Urinary bladder (tissue), 4 donors: Measurements from ENCODE around the gene ORC1. TPM values are rescaled to one million over a fixed set of nuclear protein-coding genes. Genes with fewer than 3 reads are reported as not detected.
"Not testable (repeated sequence)": the region's sequence is repeated elsewhere in the genome, so short reads cannot be mapped to it uniquely, and the experiment has no call there.

ENCODE experiments used
- DNase-seq: peaks from one replicate; pipeline ENCODE4 v3.0.0-alpha.2; 2015; ENCODE audit errors: extremely low spot score
- H3K27ac ChIP-seq: one replicate; pipeline ENCODE4 v1.5.1; 2013; ENCODE audit warnings: low read depth, mild to moderate bottlenecking, moderate library complexity
- H3K36me3 ChIP-seq: one replicate; pipeline ENCODE4 v1.6.1; 2013; ENCODE audit warnings: mild to moderate bottlenecking, moderate library complexity; ENCODE audit not compliant: insufficient read depth
- H3K4me1 ChIP-seq: one replicate; pipeline ENCODE4 v1.6.1; 2013; ENCODE audit warnings: mild to moderate bottlenecking, moderate library complexity; ENCODE audit not compliant: insufficient read depth
- H3K4me3 ChIP-seq: one replicate; pipeline ENCODE4 v1.5.1; 2013; ENCODE audit warnings: low read depth, low read length
- WGBS: extraction: QIAGEN DNeasy Blood & Tissue Kit; methylation state at CpG from one replicate; pipeline ENCODE4 v1.1.7; 2013; 5-methylcytosine and 5-hydroxymethylcytosine counted together
- polyA plus RNA-seq: library from polyadenylated mRNA; stranded (reverse); fragments of 200-250 nt; gene quantifications from one replicate; pipeline ENCODE4 v1.2.3, GENCODE V29; 2013
- total RNA-seq: library from RNA; depleted of rRNA; stranded (reverse); fragments of >200 nt; gene quantifications from one replicate; pipeline ENCODE4 v1.2.3, GENCODE V29; 2014
- donor health status: healthy with polysubstance abuse.
- donor health status: healthy.

Gene ORC1
- total and polyA plus RNA-seq, 2 donors, result 0.48 to 2.7 TPM

DNA sequence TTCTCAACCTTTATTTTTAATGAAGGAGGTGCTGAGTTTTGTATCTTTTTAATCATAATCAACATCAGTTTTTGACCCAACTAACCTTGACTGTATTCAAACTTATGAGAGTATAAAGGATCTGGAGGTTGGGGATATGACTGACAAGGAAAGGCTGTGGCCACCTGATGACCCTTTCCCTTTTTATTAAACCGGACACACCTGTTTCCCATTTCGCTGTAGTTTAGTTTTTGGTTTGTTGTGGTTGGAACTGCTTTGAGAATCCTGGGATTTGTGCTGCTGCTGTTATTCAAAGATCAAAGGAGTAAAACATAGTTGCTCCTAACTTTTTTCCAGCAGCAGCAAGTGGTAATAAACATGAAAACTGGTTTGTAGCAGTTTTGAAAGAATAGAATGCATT lies 12.6 kb upstream of the ORC1 start:
- no peak overlapping the region for H3K27ac ChIP-seq
- no peaks in the 10 kb centered on the region for H3K4me1 ChIP-seq
- DNase-seq, result no peak
- H3K4me3 ChIP-seq, result no peak overlapping the region
- WGBS, result 85% methylated on average over 2 of the region's 2 CpGs
- peaks cover 8% of the 10 kb centered on the region for H3K36me3 ChIP-seq

DNA sequence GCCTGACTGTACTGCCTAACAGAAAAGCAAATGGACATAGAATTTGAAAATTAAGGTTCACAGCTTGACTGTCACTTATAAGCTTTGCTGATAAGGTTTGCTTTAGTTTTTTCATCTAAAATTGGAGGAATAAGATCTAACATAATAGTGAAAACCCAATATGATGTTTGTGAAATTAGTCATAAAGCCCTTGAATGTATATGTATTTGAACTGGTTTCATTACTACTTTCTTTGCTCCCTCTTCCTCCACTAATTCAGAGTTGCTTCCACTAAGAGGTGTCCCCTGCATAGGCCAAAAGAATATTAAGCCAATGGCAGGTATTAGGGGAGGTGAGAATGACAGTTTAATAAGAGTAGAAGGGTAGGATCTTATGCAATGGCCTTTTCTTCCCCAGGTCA lies 10.7 kb upstream of the ORC1 start:
- Histone ChIP-seq H3K27ac (no peak overlapping the region), H3K4me3 (no peak overlapping the region), H3K36me3 (peaks cover 16% of the 10 kb centered on the region), H3K4me1 (no peaks in the 10 kb centered on the region)
- no peak for DNase-seq

DNA sequence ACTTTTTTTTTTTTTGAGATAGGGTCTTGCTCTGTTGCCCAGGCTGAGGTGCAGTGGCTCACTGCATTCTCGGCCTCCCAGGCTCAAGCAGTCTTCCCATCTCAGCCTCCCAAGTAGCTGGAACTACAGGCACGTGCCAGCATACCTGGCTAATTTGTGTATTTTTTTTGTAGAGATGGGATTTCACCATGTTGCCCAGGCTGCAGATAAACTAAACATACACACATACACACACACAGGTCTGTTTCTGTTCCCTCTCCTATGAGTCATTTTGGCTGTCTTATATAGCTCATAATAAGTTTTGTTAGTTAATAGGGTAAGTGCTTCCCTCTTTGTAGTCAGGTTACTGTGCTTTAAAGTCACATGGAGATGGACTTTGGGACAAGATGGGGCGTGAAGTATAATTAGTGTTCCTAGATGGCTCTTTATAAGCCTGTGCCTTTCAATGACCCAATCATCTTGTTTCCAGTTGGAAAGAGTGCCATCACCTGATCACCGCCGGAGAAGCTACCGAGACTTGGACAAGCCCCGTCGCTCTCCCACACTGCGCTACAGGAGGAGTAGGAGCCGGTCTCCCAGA lies 9.3 kb upstream of the ORC1 start:
- Histone ChIP-seq H3K4me3 (no peak overlapping the region), H3K4me1 (no peaks in the 10 kb centered on the region), H3K27ac (no peak overlapping the region), H3K36me3 (peaks cover 21% of the 10 kb centered on the region)
- WGBS, result 96% methylated on average over 10 of the region's 10 CpGs
- no peak for DNase-seq

DNA sequence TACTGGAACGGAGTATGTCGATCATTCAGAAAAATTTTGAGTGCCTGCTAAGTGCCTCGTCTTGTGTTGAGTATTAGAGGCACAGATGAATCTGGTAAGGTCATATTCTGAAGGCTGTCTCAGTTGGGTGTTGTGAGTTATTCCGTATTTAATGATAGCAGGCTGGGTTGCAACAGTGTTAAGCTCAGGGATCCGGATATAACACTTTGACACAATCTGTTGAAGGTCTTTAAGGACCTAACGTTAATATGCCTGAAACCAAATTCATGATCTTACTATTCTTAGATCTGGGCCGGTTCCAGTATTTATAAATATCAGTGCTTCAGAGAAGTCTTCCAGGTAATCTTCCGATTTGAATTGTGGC lies 734 bp upstream of the ORC1 start:
- H3K27ac ChIP-seq, result peak overlapping the region; percentile 86
- WGBS, result 2% methylated on average over 8 of the region's 8 CpGs
- H3K36me3 ChIP-seq, result peaks cover 7% of the 10 kb centered on the region
- no peak for DNase-seq
- H3K4me3 ChIP-seq, result peak overlapping the region; percentile 66
- peaks cover 2% of the 10 kb centered on the region for H3K4me1 ChIP-seq

DNA sequence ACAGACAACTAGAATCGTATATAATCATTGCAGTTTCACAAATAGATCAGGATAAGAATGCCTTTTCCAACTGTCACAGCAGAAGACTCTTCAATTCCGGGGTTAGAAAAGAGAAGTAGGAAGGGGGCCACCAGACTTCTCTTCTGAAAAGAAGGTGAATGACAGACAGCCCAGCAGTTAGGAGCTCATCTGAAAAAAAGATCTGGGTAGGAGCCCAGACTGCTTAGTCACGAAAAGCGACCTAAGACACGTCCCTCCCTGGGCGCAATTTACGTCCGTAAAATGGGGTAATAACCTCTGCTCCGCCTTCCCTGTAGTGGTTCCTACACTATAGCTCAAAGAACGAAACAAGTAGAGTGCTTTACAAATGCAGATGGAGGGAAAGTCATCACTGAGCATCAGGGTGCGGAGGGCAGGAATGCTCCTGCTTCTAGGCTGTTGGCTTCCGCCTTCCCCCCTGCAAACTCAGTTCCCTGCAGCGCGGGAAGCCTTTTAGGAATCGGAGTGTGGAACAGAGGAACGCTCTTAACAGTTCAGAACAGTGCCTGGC lies 582 bp downstream of the ORC1 start:
- H3K36me3 ChIP-seq, result peaks cover 3% of the 10 kb centered on the region
- DNase-seq, result no peak
- H3K4me3 ChIP-seq, result peak overlapping the region; percentile 66
- peaks cover 2% of the 10 kb centered on the region for H3K4me1 ChIP-seq
- under 1% methylated on average over 16 of the region's 16 CpGs for WGBS
- no peak overlapping the region for H3K27ac ChIP-seq

DNA sequence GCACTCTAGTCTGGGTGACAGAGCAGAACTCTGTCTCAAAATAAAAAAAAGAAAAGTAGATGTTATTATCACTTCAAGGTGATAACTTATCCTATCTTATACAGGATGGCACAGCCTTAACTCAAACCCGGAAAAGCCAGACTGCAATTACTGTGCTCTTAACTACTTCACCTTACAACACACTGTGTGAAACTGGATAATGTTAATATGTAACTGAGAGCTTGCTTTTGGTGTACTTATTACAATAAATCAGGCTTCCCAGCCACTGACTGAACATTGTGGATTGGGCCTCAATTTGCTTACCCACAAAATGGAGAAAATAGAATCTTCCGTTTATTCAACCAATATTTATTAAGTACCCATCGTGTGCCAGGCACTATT lies 1.4 kb downstream of the ORC1 start:
- Histone ChIP-seq H3K36me3 (no peaks in the 10 kb centered on the region), H3K4me1 (peaks cover 2% of the 10 kb centered on the region), H3K4me3 (no peak overlapping the region), H3K27ac (no peak overlapping the region)
- no peak for DNase-seq
- WGBS, result 59% methylated on average over 3 of the region's 3 CpGs

DNA sequence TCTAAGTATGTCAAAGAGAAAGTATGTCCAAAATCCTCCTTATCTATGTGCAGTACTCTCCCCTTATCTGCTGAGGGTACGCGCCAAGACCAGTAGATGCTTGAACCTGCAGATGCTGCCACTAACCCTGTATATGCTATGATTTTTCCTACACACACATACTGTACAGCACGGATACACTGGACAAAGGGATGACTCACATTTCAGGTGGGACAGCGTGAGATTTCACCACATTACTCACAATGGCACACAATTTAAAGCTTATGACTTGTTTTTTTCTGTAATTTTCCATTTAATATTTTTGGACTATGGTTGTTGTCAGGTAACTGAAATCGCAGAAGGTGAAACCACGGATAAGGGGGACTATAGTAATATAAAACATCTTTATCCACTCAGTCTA lies 4.1 kb downstream of the ORC1 start:
- Histone ChIP-seq H3K4me3 (no peak overlapping the region), H3K4me1 (no peaks in the 10 kb centered on the region), H3K27ac (no peak overlapping the region), H3K36me3 (no peaks in the 10 kb centered on the region)
- no peak for DNase-seq
- WGBS, result 87% methylated on average over 6 of the region's 6 CpGs

DNA sequence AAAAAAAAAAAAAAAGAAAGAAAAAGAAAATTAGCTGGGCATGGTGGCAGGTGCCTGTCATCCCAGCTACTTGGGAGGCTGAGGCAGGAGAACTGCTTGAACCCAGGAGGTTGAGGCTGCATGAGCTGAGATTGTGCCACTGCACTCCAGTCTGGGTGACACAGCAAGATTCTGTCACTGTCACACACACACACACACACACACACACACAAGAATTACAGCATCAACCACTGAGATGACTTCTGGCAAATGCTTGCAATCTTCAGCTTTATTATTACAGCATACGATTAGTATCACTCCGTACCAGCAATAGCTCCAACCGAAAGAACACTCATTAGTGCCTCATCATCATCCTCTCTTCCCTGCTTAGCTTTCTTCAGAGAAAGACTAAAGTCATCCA lies 4.6 kb downstream of the ORC1 start:
- WGBS, result 95% methylated on average over 3 of the region's 3 CpGs
- Histone ChIP-seq H3K4me3 (no peak overlapping the region), H3K36me3 (no peaks in the 10 kb centered on the region), H3K4me1 (no peaks in the 10 kb centered on the region), H3K27ac (no peak overlapping the region)
- no peak for DNase-seq

DNA sequence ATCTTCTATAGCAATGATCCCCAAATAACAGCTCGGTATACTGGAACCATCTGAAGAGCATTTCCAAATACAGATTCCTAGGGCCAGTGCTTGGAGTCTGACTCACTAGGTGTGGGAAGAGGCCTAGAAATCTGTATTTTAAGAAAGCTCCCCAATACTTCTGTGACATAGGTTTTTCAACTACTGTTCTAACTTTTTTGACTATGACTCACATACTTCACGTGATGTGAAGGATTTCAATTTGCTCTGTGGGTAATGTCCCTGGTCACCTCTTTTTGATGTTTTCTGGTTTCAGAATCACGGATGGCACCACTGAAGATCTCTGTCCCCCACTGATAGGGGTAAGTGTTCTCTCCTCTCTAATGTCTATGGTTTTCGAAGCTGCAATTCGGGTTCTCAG lies 11.0 kb downstream of the ORC1 start:
- 95% methylated on average over 5 of the region's 5 CpGs for WGBS
- Histone ChIP-seq H3K27ac (no peak overlapping the region), H3K4me3 (no peak overlapping the region), H3K36me3 (no peaks in the 10 kb centered on the region), H3K4me1 (no peaks in the 10 kb centered on the region)
- no peak for DNase-seq

DNA sequence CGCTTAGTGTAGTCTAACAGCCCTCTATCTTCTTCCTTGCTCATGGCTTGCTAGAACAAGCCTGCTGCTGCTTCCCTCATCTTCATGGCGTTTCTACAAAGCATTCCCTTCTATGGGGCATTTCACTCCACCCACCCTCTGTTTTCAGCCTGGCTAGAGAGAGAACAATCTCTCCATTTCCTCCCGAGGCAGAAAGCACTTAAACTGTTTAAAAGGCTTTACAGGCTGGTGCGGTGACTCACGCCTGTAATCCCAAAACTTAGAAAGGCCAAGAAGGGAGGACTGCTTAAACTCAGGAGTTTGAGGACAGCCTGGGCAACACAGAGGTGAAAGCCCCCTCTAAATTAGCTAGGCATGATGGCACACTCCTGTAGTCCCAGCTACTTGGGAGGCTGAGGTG lies 17.8 kb downstream of the ORC1 start:
- DNase-seq, result no peak
- WGBS, result 82% methylated on average over 5 of the region's 5 CpGs
- Histone ChIP-seq H3K27ac (no peak overlapping the region), H3K36me3 (no peaks in the 10 kb centered on the region), H3K4me3 (no peak overlapping the region), H3K4me1 (no peaks in the 10 kb centered on the region)

DNA sequence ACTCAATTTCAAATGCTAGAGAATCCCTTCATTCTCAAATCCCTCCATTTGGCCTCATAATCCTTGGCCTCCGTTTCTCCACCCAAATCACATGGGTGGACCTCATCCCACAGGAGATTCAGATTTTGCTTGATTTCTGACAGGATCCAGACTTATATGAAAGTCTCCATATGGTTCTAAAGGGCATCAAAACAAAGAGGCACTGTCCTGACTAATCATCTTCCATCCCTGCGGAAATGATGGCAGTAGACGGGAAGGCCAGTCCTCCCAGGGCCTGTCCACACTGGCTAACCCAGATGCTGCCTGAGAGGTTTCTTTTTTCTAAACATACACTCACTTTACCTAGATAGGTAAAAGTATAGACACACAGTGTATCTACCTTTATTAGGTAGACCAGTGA lies 18.8 kb downstream of the ORC1 start:
- DNase-seq, result no peak
- no peaks in the 10 kb centered on the region for H3K4me1 ChIP-seq
- H3K4me3 ChIP-seq, result no peak overlapping the region
- no peak overlapping the region for H3K27ac ChIP-seq
- H3K36me3 ChIP-seq, result no peaks in the 10 kb centered on the region
- 92% methylated on average over 3 of the region's 3 CpGs for WGBS

DNA sequence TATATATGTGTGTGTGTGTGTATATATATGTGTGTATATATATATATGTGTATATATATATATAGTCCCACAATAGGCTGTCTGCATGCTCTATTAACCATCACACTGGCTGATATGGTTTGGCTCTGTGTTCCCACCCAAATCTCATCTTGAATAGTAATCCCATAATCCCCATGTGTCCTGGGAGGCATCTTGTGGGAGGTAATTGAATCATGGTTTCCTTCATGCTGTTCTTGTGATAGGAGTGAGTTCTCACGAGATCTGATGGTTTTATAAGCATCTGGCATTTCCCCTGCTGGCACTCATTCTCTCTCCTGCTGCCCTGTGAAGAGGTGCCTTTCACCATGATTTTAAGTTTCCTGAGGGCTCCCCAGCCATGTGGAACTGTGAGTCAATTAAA lies 34.4 kb downstream of the ORC1 start:
- not testable (repeated sequence) for H3K4me1 ChIP-seq, H3K36me3 ChIP-seq, DNase-seq, H3K4me3 ChIP-seq, H3K27ac ChIP-seq
- 47% methylated on average over 1 of the region's 1 CpG for WGBS

DNA sequence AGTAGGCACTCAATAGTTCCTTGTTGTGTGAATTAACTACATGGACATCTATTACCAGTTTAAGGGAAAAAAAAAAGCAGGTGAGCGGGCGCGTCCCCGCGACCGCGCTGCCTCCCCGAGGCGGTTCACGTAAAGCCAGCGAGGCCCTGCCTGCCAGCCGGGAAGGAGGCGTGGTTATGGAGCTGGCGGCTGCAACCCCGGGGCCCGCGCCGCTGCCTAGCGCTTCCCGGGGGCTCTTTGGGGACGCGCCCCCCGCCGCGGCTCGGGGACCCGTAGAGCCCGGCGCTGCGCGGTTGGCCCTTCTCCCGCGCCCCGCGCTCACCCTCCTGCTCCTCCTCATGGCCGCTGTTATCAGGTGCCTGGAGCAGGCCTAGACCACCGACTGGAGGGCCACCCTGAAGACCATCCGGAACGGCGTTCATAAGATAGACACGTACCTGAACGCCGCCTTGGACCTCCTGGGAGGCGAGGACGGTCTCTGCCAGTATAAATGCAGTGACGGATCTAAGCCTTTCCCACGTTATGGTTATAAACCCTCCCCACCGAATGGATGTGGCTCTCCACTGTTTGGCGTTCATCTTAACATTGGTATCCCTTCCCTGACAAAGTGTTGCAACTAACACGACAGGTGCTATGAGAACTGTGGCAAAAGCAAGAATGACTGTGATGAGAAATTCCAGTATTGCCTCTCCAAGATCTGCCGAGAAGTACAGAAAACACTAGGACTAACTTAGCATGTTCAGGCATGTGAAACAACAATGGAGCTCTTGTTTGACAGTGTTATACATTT lies 35.6 kb downstream of the ORC1 start:
- H3K27ac ChIP-seq, result no peak overlapping the region
- 7% methylated on average over 51 of the region's 51 CpGs for WGBS
- peak overlapping the region; percentile 38 for H3K4me3 ChIP-seq
- H3K36me3 ChIP-seq, result no peaks in the 10 kb centered on the region
- DNase-seq, result no peak
- H3K4me1 ChIP-seq, result no peaks in the 10 kb centered on the region

DNA sequence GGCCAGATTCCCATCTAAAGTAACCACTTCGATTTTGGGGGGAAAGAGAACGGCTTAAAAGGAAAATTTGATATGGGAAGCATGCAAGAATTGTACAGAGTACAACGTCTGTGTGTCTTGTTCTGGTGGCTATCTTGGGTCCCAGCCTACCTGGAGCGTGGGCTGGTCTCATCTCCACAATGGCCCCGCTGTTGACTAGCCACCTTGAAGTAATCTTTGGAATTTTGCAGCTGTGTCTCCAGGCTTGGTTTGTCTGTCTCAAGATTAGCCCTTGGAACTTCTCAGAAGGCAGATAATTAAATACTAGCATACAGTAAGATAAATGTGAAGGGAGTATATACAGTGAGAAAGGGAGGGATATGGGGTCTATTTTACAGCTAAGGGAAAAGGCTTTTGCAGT lies 37.0 kb downstream of the ORC1 start:
- no peak for DNase-seq
- H3K4me3 ChIP-seq, result no peak overlapping the region
- H3K4me1 ChIP-seq, result no peaks in the 10 kb centered on the region
- H3K27ac ChIP-seq, result no peak overlapping the region
- H3K36me3 ChIP-seq, result no peaks in the 10 kb centered on the region
- WGBS, result 93% methylated on average over 5 of the region's 5 CpGs
